Endodermal cell (in vitro differentiated cells): ENCODE measurements around the gene ADGRD2. TPM values are rescaled to one million over a fixed set of nuclear protein-coding genes. Genes with fewer than 3 reads are reported as not detected.

Source experiments
- DNase-seq: peaks from one replicate; pipeline ENCODE4 v3.0.0-alpha.2; 2017
- H3K27ac ChIP-seq: 2 replicates; pipeline ENCODE4 v1.5.1; 2013; ENCODE audit warnings: mild to moderate bottlenecking, low read depth, low read length, moderate library complexity
- H3K27me3 ChIP-seq: 2 replicates; pipeline ENCODE4 v1.6.1; 2013; ENCODE audit warnings: mild to moderate bottlenecking, low read length, moderate library complexity; ENCODE audit not compliant: insufficient read depth, control insufficient read depth, poor library complexity, severe bottlenecking
- H3K36me3 ChIP-seq: 2 replicates; pipeline ENCODE4 v1.7.0; 2013; ENCODE audit warnings: mild to moderate bottlenecking, low read length, moderate library complexity; ENCODE audit not compliant: control insufficient read depth, insufficient read depth
- H3K4me1 ChIP-seq: one replicate; pipeline ENCODE4 v1.7.0; 2013; ENCODE audit warnings: low read length; ENCODE audit not compliant: control insufficient read depth, insufficient read depth
- H3K4me3 ChIP-seq: 2 replicates; pipeline ENCODE4 v1.5.1; 2013; ENCODE audit warnings: mild to moderate bottlenecking, low read length, moderate library complexity
- H3K9ac ChIP-seq: 2 replicates; pipeline ENCODE4 v1.6.1; 2013; ENCODE audit warnings: mild to moderate bottlenecking, low read length, moderate library complexity; ENCODE audit not compliant: poor library complexity, severe bottlenecking; ENCODE audit errors: extremely low read depth
- H3K9me3 ChIP-seq: 2 replicates; pipeline ENCODE4 v1.6.1; 2013; ENCODE audit warnings: mild to moderate bottlenecking, low read length, moderate library complexity; ENCODE audit not compliant: control insufficient read depth
- H3K27ac Mint-ChIP-seq: 2 replicates; pipeline ENCODE4 v1.8.0; 2020; ENCODE audit warnings: mixed read lengths
- H3K27me3 Mint-ChIP-seq: 2 replicates; pipeline ENCODE4 v1.8.0; 2021; ENCODE audit warnings: mild to moderate bottlenecking, mixed read lengths; ENCODE audit not compliant: insufficient read depth
- H3K36me3 Mint-ChIP-seq: 2 replicates; pipeline ENCODE4 v1.8.0; 2020; ENCODE audit warnings: low read depth, mixed read lengths
- H3K4me1 Mint-ChIP-seq: 2 replicates; pipeline ENCODE4 v1.8.0; 2020; ENCODE audit warnings: mixed read lengths
- H3K4me3 Mint-ChIP-seq: 2 replicates; pipeline ENCODE4 v1.8.0; 2020; ENCODE audit warnings: mild to moderate bottlenecking, moderate library complexity, mixed read lengths
- H3K9me3 Mint-ChIP-seq: 2 replicates; pipeline ENCODE4 v1.8.0; 2020; ENCODE audit warnings: mild to moderate bottlenecking, mixed read lengths
- CTCF ChIP-seq: fragments of 200-600 bp; sonication (generic); conservative IDR thresholded peaks from 2 replicates; pipeline ENCODE4 v1.5.0; 2021; ENCODE audit warnings: antibody characterized with exemption, mild to moderate bottlenecking
- WGBS, 2 experiments: methylation state at CpG; one replicate each; pipeline versions ENCODE4 v1.1.5 to v1.1.7; 2013; ENCODE audit warnings: missing lambda C conversion rate in 2 of 2, mixed read lengths in 1 of 2; ENCODE audit not compliant: insufficient coverage in 1 of 2, insufficient read length in 1 of 2; 5-methylcytosine and 5-hydroxymethylcytosine counted together
- total RNA-seq, 2 donors: library from RNA; stranded (reverse); fragmentation: NEBNext Ultra II Directional in 1 of 2; extraction: Animal tissue kit (Norgen Biotek cat#: 25700) in 1 of 2; gene quantifications; 2 replicates in 1 of 2; 3 replicates in 1 of 2; pipeline ENCODE4 v1.2.1, GENCODE V29; 2021

The ADGRD2 gene
- total RNA-seq, 2 donors from 2014 or later = 0.33 to 0.40 TPM

GRCh38 chr9:124510650-124511425 lies 60.6 kb downstream of the ADGRD2 start:
- H3K4me3 ChIP-seq = no peak overlapping the region
- 90 to 91% methylated on average over 8 to 9 of the region's 9 CpGs for WGBS, 2 experiments
- DNase-seq = no peak
- peaks cover 7% of the 10 kb centered on the region for H3K4me1 Mint-ChIP-seq
- no peaks in the 10 kb centered on the region for H3K36me3 Mint-ChIP-seq
- peak overlapping the region; percentile 48 for H3K27ac Mint-ChIP-seq
- no peak for TF ChIP-seq CTCF
- H3K4me3 Mint-ChIP-seq = no peak overlapping the region
- H3K27me3 Mint-ChIP-seq = peaks cover 12% of the 10 kb centered on the region
- no peaks in the 10 kb centered on the region for H3K9me3 ChIP-seq
- H3K36me3 ChIP-seq = no peaks in the 10 kb centered on the region
- H3K27ac ChIP-seq = no peak overlapping the region
- H3K9me3 Mint-ChIP-seq = no peaks in the 10 kb centered on the region
- peaks cover 4% of the 10 kb centered on the region for H3K4me1 ChIP-seq
- peaks cover 6% of the 10 kb centered on the region for H3K27me3 ChIP-seq
- no peak overlapping the region for H3K9ac ChIP-seq

- peaks cover 6% of the 10 kb centered on the region for H3K27me3 Mint-ChIP-seq
- peak; percentile 83 for DNase-seq
These were observed 61.2 kb downstream of the ADGRD2 start for GRCh38 chr9:124511426-124511840.

More at GRCh38 chr9:124511426-124511840, 61.2 kb downstream of the ADGRD2 start:
- H3K27ac Mint-ChIP-seq = peak overlapping the region; percentile 48
- no peaks in the 10 kb centered on the region for H3K9me3 Mint-ChIP-seq
- TF ChIP-seq CTCF = peak; percentile 28
- H3K4me1 ChIP-seq = peaks cover 4% of the 10 kb centered on the region
- no peaks in the 10 kb centered on the region for H3K36me3 ChIP-seq
- no peak overlapping the region for H3K9ac ChIP-seq
- no peaks in the 10 kb centered on the region for H3K36me3 Mint-ChIP-seq
- no peak overlapping the region for H3K27ac ChIP-seq
- no peaks in the 10 kb centered on the region for H3K9me3 ChIP-seq
- peaks cover 7% of the 10 kb centered on the region for H3K4me1 Mint-ChIP-seq
- no peak overlapping the region for H3K4me3 Mint-ChIP-seq
- H3K27me3 ChIP-seq = peaks cover under 1% of the 10 kb centered on the region
- H3K4me3 ChIP-seq = no peak overlapping the region
- WGBS, 2 experiments = 79 to 83% methylated on average over 5 to 6 of the region's 6 CpGs
